GM21723 (cell line): ENCODE results near the gene ANKRD44.

Experiments
- ATAC-seq: cut with Tn5 transposase; IDR thresholded peaks from one replicate; pipeline ENCODE4 v1.9.1; 2021; ENCODE audit warnings: mild to moderate bottlenecking, moderate library complexity; ENCODE audit not compliant: unreplicated experiment

ANKRD44 gene

GRCh38 chr2:197007716-197008628, 302.6 kb downstream of the ANKRD44 start:
- ATAC-seq: no peak

DNA sequence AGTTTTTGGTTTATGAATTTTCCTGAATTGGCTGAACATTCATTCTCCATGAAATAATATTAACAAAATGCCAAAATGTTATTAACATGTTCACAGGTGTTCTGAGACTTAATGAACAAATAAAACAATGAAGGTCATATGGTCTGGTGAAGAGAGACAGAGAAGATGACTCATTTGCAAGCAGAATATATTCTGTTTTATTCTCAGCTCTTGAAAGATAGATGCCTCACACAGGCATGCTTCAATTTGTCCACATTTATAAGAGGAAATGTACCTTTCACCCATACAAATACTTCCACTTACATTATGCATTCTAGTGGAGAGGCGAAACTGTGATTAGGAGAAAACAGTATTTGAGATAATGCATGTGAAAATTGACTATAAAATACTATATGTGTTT, 308.7 kb downstream of the ANKRD44 start:
- ATAC-seq: no peak

DNA sequence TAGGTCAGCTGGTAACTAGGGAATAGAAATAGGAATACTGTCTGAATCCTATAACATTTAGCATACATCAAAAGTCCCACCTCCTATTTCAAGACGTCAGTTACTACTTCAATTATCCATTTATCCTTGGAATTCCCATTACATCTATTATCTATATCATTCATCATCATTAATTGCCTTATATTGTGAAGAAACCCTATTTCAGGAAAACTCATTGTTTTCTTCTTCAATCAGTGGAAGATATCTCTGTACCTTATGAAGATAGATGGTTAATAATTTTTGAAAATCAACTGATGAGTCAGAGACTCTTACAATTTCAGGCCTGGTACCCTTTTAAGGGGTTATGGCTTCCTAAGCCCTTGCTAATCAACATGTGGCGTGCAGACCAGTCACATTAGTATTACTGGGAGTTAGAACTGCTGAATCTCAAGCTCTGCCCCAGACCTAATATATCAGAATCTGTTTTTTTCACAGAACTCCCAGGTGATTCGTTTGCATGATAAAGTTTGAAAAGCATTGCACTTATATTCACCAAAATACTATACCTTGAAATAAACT, 314.7 kb downstream of the ANKRD44 start:
- ATAC-seq: no peak

GRCh38 chr2:196994764-196995163, 315.8 kb downstream of the ANKRD44 start:
- ATAC-seq: no peak

- no peak for ATAC-seq
These were observed 317.0 kb downstream of the ANKRD44 start for GRCh38 chr2:196993617-196994016.

DNA sequence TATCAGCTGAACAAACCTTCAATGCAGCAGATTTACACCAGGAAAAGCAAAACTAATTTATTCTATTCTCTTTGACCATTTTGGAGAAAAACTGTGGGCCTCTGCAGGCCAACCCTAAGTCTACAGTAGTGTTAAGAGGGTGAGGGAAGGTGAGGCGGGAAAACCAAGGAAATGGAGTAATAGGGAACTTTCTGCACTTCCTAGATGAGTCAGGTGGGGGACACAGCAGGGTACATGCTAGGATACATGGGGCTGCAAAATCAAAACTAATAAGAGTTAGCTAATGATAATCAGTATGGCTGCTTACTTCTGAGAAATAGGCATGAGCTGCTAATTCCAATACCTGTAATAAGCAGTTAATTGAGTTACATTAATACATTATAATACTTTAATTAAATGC, 318.1 kb downstream of the ANKRD44 start:
- ATAC-seq: no peak

GRCh38 chr2:196990788-196991461, 319.7 kb downstream of the ANKRD44 start:
- no peak for ATAC-seq

DNA sequence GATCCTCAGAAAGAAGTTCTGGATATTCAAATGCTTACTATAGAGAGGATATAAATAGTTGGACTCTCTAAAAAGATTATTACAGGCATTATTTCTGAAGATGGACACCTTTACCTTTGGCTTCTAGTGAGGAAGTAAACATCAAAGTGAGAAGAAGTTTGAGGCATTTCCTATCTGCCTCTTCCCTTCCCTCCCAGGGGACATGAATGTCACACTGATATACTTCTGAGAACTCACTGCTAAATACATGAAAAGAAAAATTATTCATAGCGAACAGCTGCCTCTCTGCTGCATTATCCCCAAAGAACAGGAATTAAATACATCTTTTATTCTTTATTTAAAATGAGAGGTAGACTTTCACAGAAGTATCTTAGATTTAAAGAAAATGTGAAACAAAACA, 320.5 kb downstream of the ANKRD44 start:
- ATAC-seq: no peak

DNA sequence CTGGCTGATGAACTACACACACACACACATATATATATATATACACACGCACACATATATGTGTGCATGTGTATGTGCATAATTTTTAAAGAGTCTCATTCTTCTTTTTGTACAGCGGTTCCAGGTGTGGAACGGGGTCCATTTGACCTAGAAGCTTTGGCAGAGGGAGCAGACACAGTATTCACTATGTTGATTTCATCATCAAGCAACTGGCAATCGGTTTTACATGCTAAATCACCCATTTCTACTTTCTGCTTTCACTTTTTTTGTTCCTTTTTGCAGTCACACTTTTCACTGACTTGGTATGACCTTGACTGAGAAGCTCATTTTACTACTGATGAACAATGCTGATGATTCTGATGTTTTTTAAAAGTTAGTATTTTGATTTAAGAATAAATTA, 321.1 kb downstream of the ANKRD44 start:
- ATAC-seq: no peak

GRCh38 chr2:196988639-196989038, 321.9 kb downstream of the ANKRD44 start:
- no peak for ATAC-seq

GRCh38 chr2:196987649-196988364, 322.8 kb downstream of the ANKRD44 start:
- no peak for ATAC-seq

DNA sequence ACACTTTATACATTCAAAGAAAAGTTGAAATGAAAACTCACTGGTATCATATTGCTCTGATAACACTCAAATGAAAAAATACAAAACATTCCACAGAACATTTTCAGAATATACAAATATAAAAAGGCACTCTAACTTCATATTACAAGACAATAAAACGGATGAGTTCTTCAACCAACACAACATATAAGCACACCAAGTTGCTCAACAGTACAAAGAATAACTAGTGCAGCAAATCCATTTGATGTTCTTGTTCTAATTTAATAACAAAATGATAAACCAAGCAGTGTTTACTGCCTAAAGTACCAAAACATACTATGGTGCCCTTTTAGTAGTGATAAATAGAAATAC, 323.3 kb downstream of the ANKRD44 start:
- no peak for ATAC-seq

GRCh38 chr2:196985511-196986183, 324.9 kb downstream of the ANKRD44 start:
- ATAC-seq: no peak

GRCh38 chr2:196984903-196985302, 325.7 kb downstream of the ANKRD44 start:
- ATAC-seq: no peak

DNA sequence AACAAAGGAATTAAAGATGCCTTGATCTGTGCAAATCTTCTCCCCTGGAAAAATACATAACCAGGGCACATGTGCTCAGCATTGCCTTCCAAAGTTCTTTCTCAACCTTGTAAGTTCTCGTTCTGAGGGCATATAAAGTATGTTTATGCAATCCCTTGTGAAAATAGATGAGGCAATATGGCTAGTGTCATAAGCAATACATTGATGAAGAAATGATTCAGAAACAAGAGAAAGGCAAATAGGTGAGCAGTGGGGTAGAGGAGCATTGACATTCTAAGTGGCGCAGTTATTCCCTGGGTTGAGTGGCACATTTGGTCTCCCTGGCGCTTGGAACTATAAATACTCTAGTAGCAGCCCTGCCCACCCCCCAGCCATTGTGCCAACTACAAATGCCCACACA, 326.6 kb downstream of the ANKRD44 start:
- ATAC-seq: no peak

DNA sequence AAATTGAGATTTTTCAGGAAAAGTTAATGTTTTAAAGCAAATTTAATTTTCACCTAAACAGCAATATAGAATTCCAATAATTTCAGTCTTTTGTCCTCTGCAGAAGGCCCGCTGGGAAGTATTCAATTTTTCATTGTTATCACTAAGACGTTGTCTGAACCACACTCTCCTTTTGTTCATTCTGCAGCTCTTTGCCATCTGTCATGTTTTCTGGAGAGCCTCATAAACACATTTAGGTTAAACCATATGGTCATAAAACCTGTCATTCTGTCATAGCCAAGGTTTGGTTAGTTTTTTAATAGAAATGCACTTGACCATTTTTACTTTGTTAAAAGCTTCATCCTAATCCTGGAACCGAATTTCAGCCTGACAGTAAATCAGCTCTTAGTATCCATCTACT, 330.1 kb downstream of the ANKRD44 start:
- no peak for ATAC-seq

DNA sequence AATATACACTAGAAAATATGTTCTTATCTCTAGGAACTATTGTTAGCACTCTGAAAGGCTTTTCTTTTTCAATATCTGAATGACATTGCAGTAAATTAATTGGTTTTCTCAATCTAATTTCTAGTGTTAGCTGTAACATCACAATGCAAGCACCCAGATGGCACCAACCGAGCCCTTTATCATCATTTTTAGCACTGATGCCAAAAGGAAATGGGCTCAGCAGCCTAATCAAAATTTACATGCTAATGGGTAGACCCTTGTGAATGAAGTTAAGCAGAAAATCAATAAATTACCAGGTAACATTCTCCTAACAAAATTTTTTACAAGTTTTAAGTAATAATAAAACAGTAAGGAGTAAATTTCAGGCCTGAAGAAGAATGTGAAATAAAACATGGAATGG, 330.6 kb downstream of the ANKRD44 start:
- no peak for ATAC-seq

- ATAC-seq: no peak
These were observed 333.1 kb downstream of the ANKRD44 start for GRCh38 chr2:196977507-196977906.

DNA sequence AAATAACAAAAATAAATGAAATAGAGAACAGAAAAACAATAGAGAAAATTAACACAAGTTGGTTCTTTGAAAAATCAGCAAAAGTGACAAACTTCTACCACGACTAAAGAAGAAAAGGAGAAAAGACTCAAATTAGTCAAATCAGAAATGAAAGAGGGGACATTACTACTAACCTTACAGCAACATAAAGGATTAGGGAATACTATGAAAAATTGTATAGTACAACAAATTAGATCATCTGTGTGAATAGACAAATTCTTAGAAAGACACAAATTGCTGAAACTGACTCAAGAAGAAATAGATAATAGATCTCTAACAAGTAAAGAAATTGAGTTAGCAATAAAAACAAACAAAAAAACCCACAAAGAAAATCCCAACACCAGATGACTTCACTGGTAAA, 335.6 kb downstream of the ANKRD44 start:
- no peak for ATAC-seq

GRCh38 chr2:196971574-196972279, 338.9 kb downstream of the ANKRD44 start:
- ATAC-seq: no peak
